ENCODE data around the gene CASZ1.

CASZ1 gene

GRCh38 chr1:10794724-10795275 lies 1.6 kb downstream of the CASZ1 start:
- no peak for DNase-seq

GRCh38 chr1:10793129-10793651 lies 3.3 kb downstream of the CASZ1 start:
- DNase-seq: peak; percentile 50

GRCh38 chr1:10791105-10791951 lies 5.1 kb downstream of the CASZ1 start:
- DNase-seq: no peak

GRCh38 chr1:10789803-10790702 lies 6.4 kb downstream of the CASZ1 start:
- no peak for DNase-seq

- no peak for DNase-seq
These were observed 7.2 kb downstream of the CASZ1 start for GRCh38 chr1:10789047-10789791.

GRCh38 chr1:10788592-10789006 lies 7.8 kb downstream of the CASZ1 start:
- DNase-seq: peak; percentile 32

- no peak for DNase-seq
These were observed 9.2 kb downstream of the CASZ1 start for GRCh38 chr1:10787286-10787685.

GRCh38 chr1:10785728-10786638 lies 10.5 kb downstream of the CASZ1 start:
- no peak for DNase-seq

- DNase-seq: no peak
These were observed 11.3 kb downstream of the CASZ1 start for GRCh38 chr1:10784998-10785727.

- no peak for DNase-seq
These were observed 13.8 kb downstream of the CASZ1 start for GRCh38 chr1:10782491-10783244.

GRCh38 chr1:10781137-10781536 lies 15.3 kb downstream of the CASZ1 start:
- no peak for DNase-seq

GRCh38 chr1:10779841-10780240 lies 16.6 kb downstream of the CASZ1 start:
- no peak for DNase-seq

- no peak for DNase-seq
These were observed 17.2 kb downstream of the CASZ1 start for GRCh38 chr1:10779201-10779600.

- no peak for DNase-seq
These were observed 17.8 kb downstream of the CASZ1 start for GRCh38 chr1:10778640-10779039.

GRCh38 chr1:10777749-10778574 lies 18.5 kb downstream of the CASZ1 start:
- no peak for DNase-seq

- DNase-seq: no peak
These were observed 20.1 kb downstream of the CASZ1 start for GRCh38 chr1:10776190-10776905.

- DNase-seq: no peak
These were observed 20.7 kb downstream of the CASZ1 start for GRCh38 chr1:10775763-10776162.

- no peak for DNase-seq
These were observed 21.7 kb downstream of the CASZ1 start for GRCh38 chr1:10774615-10775310.
